ENCODE data around the gene PHYHIPL. TPM values are rescaled to one million over a fixed set of nuclear protein-coding genes. Genes with fewer than 3 reads are reported as not detected.

PHYHIPL gene
- total and polyA plus RNA-seq, 2 donors (not counting 3 experiments of a cell fraction or from before 2014, with no cell fraction given) = not detected

GRCh38 chr10:59269651-59270050 is 93.2 kb downstream of the PHYHIPL start:
- Histone ChIP-seq H3K36me3 (ENCODE audit: control insufficient read depth in 2 of 2, extremely low read depth in 1 of 2, insufficient read depth in 2 of 2, low read length in 2 of 2) (no peaks in the 10 kb centered on the region), H4K20me1 (replicated peaks; ENCODE audit: control insufficient read depth, extremely low read depth, insufficient read depth, low read length) (no peaks in the 10 kb centered on the region), H3K9ac (replicated peaks; ENCODE audit: extremely low read depth, insufficient read depth, low read length) (no peak overlapping the region), H2AFZ (ENCODE audit: low read depth, low read length) (no peak overlapping the region), H3K9me3 (replicated peaks; ENCODE audit: control insufficient read depth, insufficient read depth, low read length) (no peaks in the 10 kb centered on the region), H3K27me3 (ENCODE audit: control insufficient read depth in 2 of 2, insufficient read depth in 2 of 2, low read length in 2 of 2) (no peaks in the 10 kb centered on the region), H3K4me1 (ENCODE audit: control insufficient read depth, extremely low read depth, insufficient read depth, low read length) (no peaks in the 10 kb centered on the region), H3K4me2 (ENCODE audit: insufficient read depth, low read length) (no peak overlapping the region), H3K4me3 (replicated peaks in 1 of 3; ENCODE audit: insufficient read depth in 1 of 3, low read depth in 1 of 3, low read length in 3 of 3) (no peak overlapping the region), H3K9me1 (replicated peaks; ENCODE audit: control insufficient read depth, extremely low read depth, insufficient read depth, low read length) (no peaks in the 10 kb centered on the region), H3K27ac (ENCODE audit: insufficient read depth, low read depth, low read length) (no peak overlapping the region), H3K79me2 (ENCODE audit: control insufficient read depth, insufficient read depth, low read length) (no peaks in the 10 kb centered on the region)
- intact Hi-C loops (cut with micrococcal nuclease) (no loop called here), dilution Hi-C loops (cut with MboI; ENCODE audit: extremely low pct_ligation_motif_present, low sequenced_read_pairs) (no loop called here)
- no peak for DNase-seq (ENCODE audit: low read depth, low spot score)
- no TSS peak for BruUV-seq (replicated peaks)
- FAIRE-seq = no peak
- ChIA-PET POLR2A (no interaction called here), CTCF (no interaction called here)
- TF ChIP-seq FOS (IDR thresholded peaks at IDR 0.05; ENCODE audit: borderline replicate concordance, insufficient read depth, low read length) = no peak
- no peak for TF ChIP-seq MYC (IDR thresholded peaks at IDR 0.05; ENCODE audit: low read depth, low read length)
- no peak for TF ChIP-seq POLR2AphosphoS5 (IDR thresholded peaks at IDR 0.05; ENCODE audit: insufficient read depth, low read depth, low read length)
- no peak for TF ChIP-seq GATA2 (IDR thresholded peaks at IDR 0.05; ENCODE audit: insufficient read depth, insufficient read length, low read depth, low read length)
- TF ChIP-seq JUN (IDR thresholded peaks at IDR 0.05; ENCODE audit: borderline replicate concordance, insufficient read depth, insufficient read length, low read depth) = no peak
- no peak for TF ChIP-seq POLR2A (IDR thresholded peaks at IDR 0.05; ENCODE audit: low read depth, low read length)
- no peak for TF ChIP-seq EZH2 (IDR thresholded peaks at IDR 0.05; ENCODE audit: borderline replicate concordance, low read depth, low read length, severe bottlenecking)
- TF ChIP-seq, protein P1, sequence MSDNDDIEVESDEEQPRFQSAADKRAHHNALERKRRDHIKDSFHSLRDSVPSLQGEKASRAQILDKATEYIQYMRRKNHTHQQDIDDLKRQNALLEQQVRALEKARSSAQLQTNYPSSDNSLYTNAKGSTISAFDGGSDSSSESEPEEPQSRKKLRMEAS (IDR thresholded peaks at IDR 0.05; ENCODE audit: insufficient read depth, insufficient read length) = no peak
- TF ChIP-seq, protein P2, sequence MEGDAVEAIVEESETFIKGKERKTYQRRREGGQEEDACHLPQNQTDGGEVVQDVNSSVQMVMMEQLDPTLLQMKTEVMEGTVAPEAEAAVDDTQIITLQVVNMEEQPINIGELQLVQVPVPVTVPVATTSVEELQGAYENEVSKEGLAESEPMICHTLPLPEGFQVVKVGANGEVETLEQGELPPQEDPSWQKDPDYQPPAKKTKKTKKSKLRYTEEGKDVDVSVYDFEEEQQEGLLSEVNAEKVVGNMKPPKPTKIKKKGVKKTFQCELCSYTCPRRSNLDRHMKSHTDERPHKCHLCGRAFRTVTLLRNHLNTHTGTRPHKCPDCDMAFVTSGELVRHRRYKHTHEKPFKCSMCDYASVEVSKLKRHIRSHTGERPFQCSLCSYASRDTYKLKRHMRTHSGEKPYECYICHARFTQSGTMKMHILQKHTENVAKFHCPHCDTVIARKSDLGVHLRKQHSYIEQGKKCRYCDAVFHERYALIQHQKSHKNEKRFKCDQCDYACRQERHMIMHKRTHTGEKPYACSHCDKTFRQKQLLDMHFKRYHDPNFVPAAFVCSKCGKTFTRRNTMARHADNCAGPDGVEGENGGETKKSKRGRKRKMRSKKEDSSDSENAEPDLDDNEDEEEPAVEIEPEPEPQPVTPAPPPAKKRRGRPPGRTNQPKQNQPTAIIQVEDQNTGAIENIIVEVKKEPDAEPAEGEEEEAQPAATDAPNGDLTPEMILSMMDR (IDR thresholded peaks at IDR 0.05; ENCODE audit: extremely low read depth in 1 of 2, insufficient read depth in 1 of 2, low read depth in 1 of 2, low read length in 2 of 2) = no peak

All from endothelial cell of umbilical vein (primary cell).